H1 (cell line): ENCODE data around the gene PTPRT. TPM values are rescaled to one million over a fixed set of nuclear protein-coding genes. Genes with fewer than 3 reads are reported as not detected.

Experiments used
- CTCF ChIA-PET: fragments of 300-600 bp; sonication (Branson Sonifier 250); formaldehyde crosslinking; loops from one replicate; lab custom pipeline; 2021; ENCODE audit not compliant: partially characterized antibody; lab: Charles Lee
- POLR2A ChIA-PET: fragments of 300-600 bp; sonication (Branson Sonifier 250); formaldehyde crosslinking; loops from one replicate; lab custom pipeline; 2021; ENCODE audit warnings: inconsistent platforms; ENCODE audit not compliant: partially characterized antibody; lab: Charles Lee
- DNase-seq, 2 experiments: peaks; one replicate each; pipeline versions ENCODE4 v3.0.0 to v3.0.0-alpha.2; 2010 to 2022; ENCODE audit warnings: low spot score in 2 of 2, low read depth in 1 of 2, mixed read lengths in 1 of 2
- FAIRE-seq: peaks from 2 replicates; lab custom pipeline; 2011; peaks lifted over from hg19 to GRCh38; lab: Jason Lieb, UNC
- H2AFZ ChIP-seq: 2 replicates; pipeline ENCODE4 v1.8.1; 2012; ENCODE audit warnings: low read length, inconsistent platforms
- H2AK5ac ChIP-seq: 2 replicates; pipeline ENCODE4 v1.6.1; 2013; ENCODE audit warnings: low read depth, low read length
- H2BK120ac ChIP-seq: replicated peaks from 2 replicates; pipeline ENCODE3; 2013; ENCODE audit warnings: low read depth, low read length, inconsistent platforms
- H2BK12ac ChIP-seq: 2 replicates; pipeline ENCODE4 v1.6.1; 2013; ENCODE audit warnings: low read depth, low read length
- H2BK15ac ChIP-seq: 2 replicates; pipeline ENCODE4 v1.6.1; 2013; ENCODE audit warnings: low read length
- H2BK20ac ChIP-seq: 2 replicates; pipeline ENCODE4 v1.6.1; 2013; ENCODE audit warnings: low read length
- H2BK5ac ChIP-seq: 2 replicates; pipeline ENCODE4 v1.6.1; 2013; ENCODE audit warnings: low read depth, low read length
- H3K14ac ChIP-seq: 2 replicates; pipeline ENCODE4 v1.6.1; 2013; ENCODE audit warnings: inconsistent platforms; ENCODE audit not compliant: insufficient read length
- H3K18ac ChIP-seq: 2 replicates; pipeline ENCODE4 v1.6.1; 2013; ENCODE audit warnings: low read length; ENCODE audit errors: extremely low read depth
- H3K23ac ChIP-seq: 2 replicates; pipeline ENCODE4 v1.6.1; 2013; ENCODE audit warnings: inconsistent platforms; ENCODE audit not compliant: insufficient read length
- H3K23me2 ChIP-seq: 2 replicates; pipeline ENCODE4 v1.6.1; 2013; ENCODE audit warnings: low read depth, low read length
- H3K27ac ChIP-seq: 2 replicates; pipeline ENCODE4 v1.6.1; 2011; ENCODE audit warnings: low read depth, low read length, inconsistent platforms
- H3K27me3 ChIP-seq, 4 experiments: replicated peaks in 1 of 4; 1 replicate in 1 of 4; 2 replicates in 3 of 4; pipeline versions ENCODE4 v1.6.1 to v1.8.1; 2011 to 2013; ENCODE audit warnings: low read length in 3 of 4, mild to moderate bottlenecking in 3 of 4, inconsistent platforms in 2 of 4, mixed read lengths in 2 of 4, moderate library complexity in 1 of 4; ENCODE audit not compliant: control insufficient read depth in 3 of 4, insufficient read depth in 3 of 4; ENCODE audit errors: extremely low read depth in 1 of 4
- H3K36me3 ChIP-seq, 4 experiments: 2 replicates each; pipeline versions ENCODE4 v1.6.1 to v1.8.1; 2011 to 2013; ENCODE audit warnings: mild to moderate bottlenecking in 4 of 4, low read length in 3 of 4, moderate library complexity in 2 of 4, control low read depth in 1 of 4, inconsistent platforms in 1 of 4; ENCODE audit not compliant: insufficient read depth in 4 of 4, control insufficient read depth in 2 of 4
- H3K4ac ChIP-seq: replicated peaks from 2 replicates; pipeline ENCODE3; 2013; ENCODE audit warnings: low read length, low read depth, mixed read lengths, inconsistent platforms; ENCODE audit not compliant: insufficient read length
- H3K4me1 ChIP-seq, 4 experiments: replicated peaks in 1 of 4; 1 replicate in 1 of 4; 2 replicates in 3 of 4; pipeline versions ENCODE4 v1.6.1 to v1.8.1; 2011 to 2013; ENCODE audit warnings: low read length in 3 of 4, inconsistent platforms in 2 of 4, mixed read lengths in 1 of 4; ENCODE audit not compliant: insufficient read depth in 4 of 4, control insufficient read depth in 3 of 4
- H3K4me2 ChIP-seq, 2 experiments: 2 replicates each; pipeline versions ENCODE4 v1.6.1 to v1.8.1; 2011 to 2013; ENCODE audit warnings: low read depth in 2 of 2, low read length in 2 of 2, control low read depth in 1 of 2, inconsistent platforms in 1 of 2, mild to moderate bottlenecking in 1 of 2; ENCODE audit not compliant: insufficient read depth in 1 of 2
- H3K4me3 ChIP-seq, 4 experiments: fragments of 200-600, 300-600 bp in 1 of 4; sonication (generic), shearing (Covaris generic), sonication (Bioruptor Twin) in 1 of 4; 2 replicates each; pipeline versions ENCODE4 v1.5.1 to v1.8.1; 2011 to 2016; ENCODE audit warnings: low read length in 4 of 4, low read depth in 3 of 4, control low read depth in 2 of 4, inconsistent platforms in 2 of 4, mild to moderate bottlenecking in 2 of 4, mixed read lengths in 1 of 4, moderate library complexity in 1 of 4; ENCODE audit not compliant: insufficient read depth in 2 of 4; ENCODE audit errors: extremely low read depth in 1 of 4
- H3K56ac ChIP-seq: replicated peaks from 2 replicates; pipeline ENCODE3; 2013; ENCODE audit warnings: low read depth, mild to moderate bottlenecking, mixed read lengths, low read length, inconsistent platforms; ENCODE audit not compliant: insufficient read length
- H3K79me1 ChIP-seq: 2 replicates; pipeline ENCODE4 v1.6.1; 2013; ENCODE audit warnings: low read depth, low read length, control low read depth
- H3K79me2 ChIP-seq, 2 experiments: 2 replicates each; pipeline versions ENCODE4 v1.6.1 to v1.8.1; 2012 to 2013; ENCODE audit warnings: low read length in 2 of 2, mild to moderate bottlenecking in 2 of 2, inconsistent platforms in 1 of 2; ENCODE audit not compliant: insufficient read depth in 2 of 2, control insufficient read depth in 1 of 2
- H3K9ac ChIP-seq, 4 experiments: replicated peaks in 1 of 4; 1 replicate in 1 of 4; 2 replicates in 3 of 4; pipeline versions ENCODE4 v1.6.1 to v1.8.1; 2011 to 2013; ENCODE audit warnings: low read depth in 3 of 4, low read length in 3 of 4, control low read depth in 2 of 4, mild to moderate bottlenecking in 2 of 4, moderate library complexity in 2 of 4, inconsistent platforms in 1 of 4; ENCODE audit errors: extremely low read depth in 1 of 4
- H3K9me3 ChIP-seq, 2 experiments: 2 replicates each; pipeline versions ENCODE4 v1.6.1 to v1.8.1; 2012 to 2013; ENCODE audit warnings: mild to moderate bottlenecking in 2 of 2, moderate library complexity in 2 of 2, control low read depth in 1 of 2, inconsistent platforms in 1 of 2, low read depth in 1 of 2, low read length in 1 of 2, mixed read lengths in 1 of 2; ENCODE audit not compliant: insufficient read depth in 2 of 2
- H4K20me1 ChIP-seq, 2 experiments: replicated peaks in 1 of 2; 2 replicates each; pipeline versions ENCODE3 to v1.8.1; 2011 to 2013; ENCODE audit warnings: inconsistent platforms in 2 of 2, low read length in 2 of 2, mild to moderate bottlenecking in 1 of 2; ENCODE audit not compliant: insufficient read depth in 2 of 2, control insufficient read depth in 1 of 2
- H4K5ac ChIP-seq: 2 replicates; pipeline ENCODE4 v1.6.1; 2013; ENCODE audit warnings: low read length, low read depth, mixed read lengths, inconsistent platforms; ENCODE audit not compliant: insufficient read length
- H4K8ac ChIP-seq: 2 replicates; pipeline ENCODE4 v1.8.0; 2013; ENCODE audit warnings: mild to moderate bottlenecking, moderate library complexity, low read length, inconsistent platforms; ENCODE audit not compliant: insufficient read depth; ENCODE audit errors: extremely low read depth
- H4K91ac ChIP-seq: replicated peaks from 2 replicates; pipeline ENCODE3; 2013; ENCODE audit warnings: low read length, mixed read lengths, inconsistent platforms; ENCODE audit not compliant: insufficient read length
- SUZ12 ChIP-seq: fragments of 200-600 bp; sonication (generic); IDR thresholded peaks from 2 replicates; pipeline ENCODE4 v1.6.1; 2012; ENCODE audit warnings: mild to moderate bottlenecking, inconsistent platforms, low read length, moderate library complexity, mixed read lengths
- ZNF274 ChIP-seq: IDR thresholded peaks from 2 replicates; pipeline ENCODE4 v1.7.0; 2012; ENCODE audit warnings: low read length, borderline replicate concordance; ENCODE audit errors: extremely low read depth
- WGBS, 2 experiments: shearing (Covaris generic) in 1 of 2; methylation state at CpG; one replicate each; pipeline versions ENCODE4 v1.1.6 to v1.1.7; 2013 to 2015; ENCODE audit warnings: low lambda C conversion rate in 2 of 2, mixed read lengths in 2 of 2, inconsistent platforms in 1 of 2, low coverage in 1 of 2, missing lambda C conversion rate in 1 of 2; ENCODE audit not compliant: insufficient replicate concordance in 2 of 2, insufficient coverage in 1 of 2, insufficient read length in 1 of 2; ENCODE audit errors: extremely low coverage in 1 of 2, missing lambda C conversion rate in 1 of 2; 5-methylcytosine and 5-hydroxymethylcytosine counted together
- polyA plus RNA-seq, 7 experiments: library from polyadenylated mRNA; depleted of rRNA in 3 of 7; stranded (reverse) in 5 of 7; unstranded in 2 of 7; fragments of >200 nt in 5 of 7; fragments of 200-250 nt in 2 of 7; gene quantifications; 1 replicate in 5 of 7; 2 replicates in 1 of 7; 4 replicates in 1 of 7; pipeline versions ENCODE4 v1.2.1 to v1.2.3, GENCODE V29; 2011 to 2013; ENCODE audit warnings: missing spikeins in 2 of 7, mixed read lengths in 2 of 7
- total RNA-seq: library from RNA; stranded (reverse); fragmentation: NEBNext Ultra II Directional; extraction: Animal tissue kit (Norgen Biotek cat#: 25700); gene quantifications from 2 replicates; pipeline ENCODE4 v1.2.1, GENCODE V29; 2021
- TF ChIP-seq, protein P1 (sequence below): IDR thresholded peaks from 2 replicates; pipeline ENCODE4 v1.6.1; 2011; ENCODE audit warnings: low read length, improper control_type of control experiment

The PTPRT gene
- total and polyA plus RNA-seq, 2 of the 8 experiments (the other 6 are each of a cell fraction or from before 2014, with no cell fraction given): 0.33 to 1.8 TPM

DNA sequence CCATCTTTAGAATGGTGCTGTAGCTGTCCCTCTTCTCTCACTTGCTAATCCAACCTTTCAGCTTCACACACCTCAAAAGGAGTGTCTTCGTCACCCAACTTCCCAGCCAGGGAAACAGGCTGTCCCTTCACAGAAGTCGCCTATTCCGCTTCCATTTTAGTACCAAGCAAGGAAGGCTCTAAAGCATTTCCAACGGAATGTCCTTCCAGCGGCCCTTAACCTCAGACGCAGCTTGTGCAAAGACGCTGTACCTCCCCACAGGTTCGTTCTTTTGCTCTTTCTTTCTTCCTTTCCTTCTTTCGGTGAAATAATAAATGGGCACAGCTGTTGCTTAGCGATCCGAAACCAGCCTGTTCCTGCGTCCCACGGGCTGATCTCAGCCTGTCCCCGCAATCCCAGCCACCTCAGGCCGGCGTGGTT is 1.5 kb downstream of the PTPRT start:
- Histone ChIP-seq H3K4me1 (peaks cover 2 to 6% (median 4%) of the 10 kb centered on the region in 4 experiments; a peak in 5 of 7 replicates), H3K23me2 (peaks cover 13% of the 10 kb centered on the region; the same call in 1 of the 2 replicates), H3K56ac (no peak overlapping the region), H3K79me2 (no peaks in the 10 kb centered on the region), H4K20me1 (peaks cover 0 to 3% of the 10 kb centered on the region in 2 experiments), H3K27ac (no peak overlapping the region), H2AFZ (peak overlapping the region; percentile 3; the same call in 1 of the 2 replicates), H3K4me2 (peak overlapping the region; percentile 63 to 97), H2BK20ac (no peak overlapping the region), H3K4me3 (peak overlapping the region; percentile 30 to 79 (median 52)), H3K27me3 (peaks cover 25 to 39% (median 35%) of the 10 kb centered on the region in 4 experiments), H4K8ac (no peak overlapping the region), H4K5ac (no peak overlapping the region), H3K14ac (no peak overlapping the region), H2BK5ac (no peak overlapping the region), H4K91ac (no peak overlapping the region), H3K36me3 (no peaks in the 10 kb centered on the region), H2BK120ac (no peak overlapping the region), H3K23ac (no peak overlapping the region), H3K18ac (no peak overlapping the region), H3K4ac (no peak overlapping the region), H3K9ac (no peak overlapping the region), H2BK12ac (no peak overlapping the region), H3K79me1 (no peaks in the 10 kb centered on the region), H2AK5ac (no peak overlapping the region), H2BK15ac (no peak overlapping the region), H3K9me3 (no peaks in the 10 kb centered on the region)
- DNase-seq: peak in 1 of 2 experiments; percentile 49
- no peak for FAIRE-seq
- POLR2A ChIA-PET: interaction anchor here (0.8 to 1.6 kb wide), 2 partner anchors 155 to 415 kb away, joined by 3 read pairs; no protein-coding TSS in a partner anchor
- TF ChIP-seq, protein P1, sequence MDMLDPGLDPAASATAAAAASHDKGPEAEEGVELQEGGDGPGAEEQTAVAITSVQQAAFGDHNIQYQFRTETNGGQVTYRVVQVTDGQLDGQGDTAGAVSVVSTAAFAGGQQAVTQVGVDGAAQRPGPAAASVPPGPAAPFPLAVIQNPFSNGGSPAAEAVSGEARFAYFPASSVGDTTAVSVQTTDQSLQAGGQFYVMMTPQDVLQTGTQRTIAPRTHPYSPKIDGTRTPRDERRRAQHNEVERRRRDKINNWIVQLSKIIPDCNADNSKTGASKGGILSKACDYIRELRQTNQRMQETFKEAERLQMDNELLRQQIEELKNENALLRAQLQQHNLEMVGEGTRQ: no peak
- TF ChIP-seq ZNF274 (no peak), SUZ12 (peak; percentile 48; the same call in 1 of the 2 replicates)
- WGBS, 2 experiments: 3% methylated on average over 14 of the region's 16 CpGs; no CpG with 5 or more reads in 1 of the 2 experiments
- CTCF ChIA-PET: interaction anchor here (0.6 to 2.9 kb wide), 18 partner anchors 9 to 1450 kb away, joined by 3 to 10 read pairs (median 3); no protein-coding TSS in a partner anchor
